ENCODE data around the gene C2CD2L. TPM values are rescaled to one million over a fixed set of nuclear protein-coding genes. Genes with fewer than 3 reads are reported as not detected.

The C2CD2L gene
- total and polyA plus RNA-seq, 2 of the 13 experiments (the other 11 are each of a cell fraction or from before 2014, with no cell fraction given) = 3.7 to 5.5 TPM

DNA sequence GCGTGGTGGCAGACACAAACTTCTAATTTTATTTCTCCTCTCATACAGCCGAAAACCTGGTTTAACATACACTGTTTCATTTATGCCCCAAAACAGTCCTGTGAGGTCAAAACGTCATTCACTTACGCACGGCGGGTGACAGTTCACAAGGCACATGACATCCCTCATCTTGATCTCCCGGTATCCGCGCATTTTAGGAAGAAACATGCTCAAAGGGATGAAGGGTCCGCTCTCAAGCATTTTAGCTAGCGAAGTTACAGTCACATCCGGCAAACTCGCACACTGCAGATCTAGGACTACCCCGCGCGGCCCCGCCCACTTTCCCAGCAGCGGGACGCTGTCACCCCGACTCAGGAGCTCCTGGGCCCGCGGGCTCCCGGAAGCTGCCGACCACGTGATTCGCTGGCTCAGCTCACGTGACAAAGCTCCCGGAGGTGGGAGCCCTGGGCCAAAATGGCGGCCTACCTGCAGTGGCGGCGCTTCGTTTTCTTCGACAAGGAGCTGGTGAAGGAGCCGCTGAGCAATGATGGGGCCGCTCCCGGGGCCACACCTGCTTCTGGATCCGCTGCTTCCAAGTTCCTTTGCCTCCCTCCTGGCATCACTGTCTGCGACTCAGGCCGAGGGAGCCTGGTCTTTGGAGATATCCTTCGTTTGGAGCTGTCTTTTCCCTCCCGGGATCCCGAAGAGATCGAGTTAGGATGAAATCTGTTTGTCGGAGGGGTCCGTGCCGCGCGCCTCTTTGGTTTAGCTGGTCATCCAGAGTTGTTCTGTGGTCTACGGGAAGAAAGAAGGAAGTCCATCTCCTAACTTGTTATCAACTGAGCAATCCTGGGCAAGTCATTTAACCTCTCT is 39.5 kb upstream of the C2CD2L start, which contains the start of gene VPS11 (continued):
- TF ChIP-seq SRSF4 (IDR thresholded peaks at IDR 0.05; ENCODE audit: low read depth, low read length, poor library complexity, severe bottlenecking) = no peak
- TF ChIP-seq, protein P1, sequence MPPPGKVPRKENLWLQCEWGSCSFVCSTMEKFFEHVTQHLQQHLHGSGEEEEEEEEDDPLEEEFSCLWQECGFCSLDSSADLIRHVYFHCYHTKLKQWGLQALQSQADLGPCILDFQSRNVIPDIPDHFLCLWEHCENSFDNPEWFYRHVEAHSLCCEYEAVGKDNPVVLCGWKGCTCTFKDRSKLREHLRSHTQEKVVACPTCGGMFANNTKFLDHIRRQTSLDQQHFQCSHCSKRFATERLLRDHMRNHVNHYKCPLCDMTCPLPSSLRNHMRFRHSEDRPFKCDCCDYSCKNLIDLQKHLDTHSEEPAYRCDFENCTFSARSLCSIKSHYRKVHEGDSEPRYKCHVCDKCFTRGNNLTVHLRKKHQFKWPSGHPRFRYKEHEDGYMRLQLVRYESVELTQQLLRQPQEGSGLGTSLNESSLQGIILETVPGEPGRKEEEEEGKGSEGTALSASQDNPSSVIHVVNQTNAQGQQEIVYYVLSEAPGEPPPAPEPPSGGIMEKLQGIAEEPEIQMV (CRISPR knock-in tag; IDR thresholded peaks at IDR 0.05; ENCODE audit: low read depth) = 0 out of 2 replicates have a peak, but pooled peaks have one; percentile 39
- peak; percentile 99 for TF ChIP-seq PHF20 (CRISPR knock-in tag; IDR thresholded peaks at IDR 0.05)
- TF ChIP-seq, protein P2, sequence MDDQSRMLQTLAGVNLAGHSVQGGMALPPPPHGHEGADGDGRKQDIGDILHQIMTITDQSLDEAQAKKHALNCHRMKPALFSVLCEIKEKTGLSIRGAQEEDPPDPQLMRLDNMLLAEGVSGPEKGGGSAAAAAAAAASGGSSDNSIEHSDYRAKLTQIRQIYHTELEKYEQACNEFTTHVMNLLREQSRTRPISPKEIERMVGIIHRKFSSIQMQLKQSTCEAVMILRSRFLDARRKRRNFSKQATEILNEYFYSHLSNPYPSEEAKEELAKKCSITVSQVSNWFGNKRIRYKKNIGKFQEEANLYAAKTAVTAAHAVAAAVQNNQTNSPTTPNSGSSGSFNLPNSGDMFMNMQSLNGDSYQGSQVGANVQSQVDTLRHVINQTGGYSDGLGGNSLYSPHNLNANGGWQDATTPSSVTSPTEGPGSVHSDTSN (CRISPR knock-in tag; IDR thresholded peaks at IDR 0.05; ENCODE audit: borderline replicate concordance) = no peak
- TF ChIP-seq ZNF605 (CRISPR knock-in tag; IDR thresholded peaks at IDR 0.05) = no peak
- no peak for TF ChIP-seq ZNF780A (CRISPR knock-in tag; IDR thresholded peaks at IDR 0.05)
- TF ChIP-seq ZBTB21 (CRISPR knock-in tag; IDR thresholded peaks at IDR 0.05) = no peak
- TF ChIP-seq ZNF343 (CRISPR knock-in tag; IDR thresholded peaks at IDR 0.05) = no peak
- TF ChIP-seq, protein P3, sequence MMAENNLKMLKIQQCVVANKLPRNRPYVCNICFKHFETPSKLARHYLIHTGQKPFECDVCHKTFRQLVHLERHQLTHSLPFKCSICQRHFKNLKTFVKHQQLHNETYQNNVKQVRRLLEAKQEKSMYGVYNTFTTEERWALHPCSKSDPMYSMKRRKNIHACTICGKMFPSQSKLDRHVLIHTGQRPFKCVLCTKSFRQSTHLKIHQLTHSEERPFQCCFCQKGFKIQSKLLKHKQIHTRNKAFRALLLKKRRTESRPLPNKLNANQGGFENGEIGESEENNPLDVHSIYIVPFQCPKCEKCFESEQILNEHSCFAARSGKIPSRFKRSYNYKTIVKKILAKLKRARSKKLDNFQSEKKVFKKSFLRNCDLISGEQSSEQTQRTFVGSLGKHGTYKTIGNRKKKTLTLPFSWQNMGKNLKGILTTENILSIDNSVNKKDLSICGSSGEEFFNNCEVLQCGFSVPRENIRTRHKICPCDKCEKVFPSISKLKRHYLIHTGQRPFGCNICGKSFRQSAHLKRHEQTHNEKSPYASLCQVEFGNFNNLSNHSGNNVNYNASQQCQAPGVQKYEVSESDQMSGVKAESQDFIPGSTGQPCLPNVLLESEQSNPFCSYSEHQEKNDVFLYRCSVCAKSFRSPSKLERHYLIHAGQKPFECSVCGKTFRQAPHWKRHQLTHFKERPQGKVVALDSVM (CRISPR knock-in tag; IDR thresholded peaks at IDR 0.05) = no peak
- TF ChIP-seq, protein P4, sequence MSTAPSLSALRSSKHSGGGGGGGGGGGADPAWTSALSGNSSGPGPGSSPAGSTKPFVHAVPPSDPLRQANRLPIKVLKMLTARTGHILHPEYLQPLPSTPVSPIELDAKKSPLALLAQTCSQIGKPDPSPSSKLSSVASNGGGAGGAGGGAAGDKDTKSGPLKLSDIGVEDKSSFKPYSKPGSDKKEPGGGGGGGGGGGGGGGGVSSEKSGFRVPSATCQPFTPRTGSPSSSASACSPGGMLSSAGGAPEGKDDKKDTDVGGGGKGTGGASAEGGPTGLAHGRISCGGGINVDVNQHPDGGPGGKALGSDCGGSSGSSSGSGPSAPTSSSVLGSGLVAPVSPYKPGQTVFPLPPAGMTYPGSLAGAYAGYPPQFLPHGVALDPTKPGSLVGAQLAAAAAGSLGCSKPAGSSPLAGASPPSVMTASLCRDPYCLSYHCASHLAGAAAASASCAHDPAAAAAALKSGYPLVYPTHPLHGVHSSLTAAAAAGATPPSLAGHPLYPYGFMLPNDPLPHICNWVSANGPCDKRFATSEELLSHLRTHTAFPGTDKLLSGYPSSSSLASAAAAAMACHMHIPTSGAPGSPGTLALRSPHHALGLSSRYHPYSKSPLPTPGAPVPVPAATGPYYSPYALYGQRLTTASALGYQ (CRISPR knock-in tag; IDR thresholded peaks at IDR 0.05) = no peak
- peak; percentile 70 to 82 for TF ChIP-seq POLR2A (IDR thresholded peaks at IDR 0.05; ENCODE audit: insufficient read depth in 1 of 2, low read depth in 2 of 2, low read length in 2 of 2)
- peak; percentile 37; the same call in 1 of the 2 replicates for TF ChIP-seq RELA (CRISPR knock-in tag; IDR thresholded peaks at IDR 0.05)
- no peak for TF ChIP-seq CENPX (CRISPR knock-in tag; IDR thresholded peaks at IDR 0.05)
- TF ChIP-seq ZNF552 (CRISPR knock-in tag; IDR thresholded peaks at IDR 0.05; ENCODE audit: borderline replicate concordance) = no peak
- TF ChIP-seq, protein P5, sequence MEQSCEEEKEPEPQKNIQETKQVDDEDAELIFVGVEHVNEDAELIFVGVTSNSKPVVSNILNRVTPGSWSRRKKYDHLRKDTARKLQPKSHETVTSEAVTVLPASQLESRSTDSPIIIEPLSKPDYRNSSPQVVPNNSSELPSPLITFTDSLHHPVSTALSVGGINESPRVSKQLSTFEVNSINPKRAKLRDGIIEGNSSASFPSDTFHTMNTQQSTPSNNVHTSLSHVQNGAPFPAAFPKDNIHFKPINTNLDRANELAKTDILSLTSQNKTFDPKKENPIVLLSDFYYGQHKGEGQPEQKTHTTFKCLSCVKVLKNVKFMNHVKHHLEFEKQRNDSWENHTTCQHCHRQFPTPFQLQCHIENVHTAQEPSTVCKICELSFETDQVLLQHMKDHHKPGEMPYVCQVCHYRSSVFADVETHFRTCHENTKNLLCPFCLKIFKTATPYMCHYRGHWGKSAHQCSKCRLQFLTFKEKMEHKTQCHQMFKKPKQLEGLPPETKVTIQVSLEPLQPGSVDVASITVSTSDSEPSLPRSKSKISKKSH (CRISPR knock-in tag; IDR thresholded peaks at IDR 0.05; ENCODE audit: borderline replicate concordance) = no peak
- no peak for TF ChIP-seq ATM (IDR thresholded peaks at IDR 0.05; ENCODE audit: borderline replicate concordance)
- TF ChIP-seq ZNF766 (CRISPR knock-in tag; IDR thresholded peaks at IDR 0.05; ENCODE audit: borderline replicate concordance) = no peak
- TF ChIP-seq POLR2AphosphoS5 (IDR thresholded peaks at IDR 0.05; ENCODE audit: low read depth, low read length) = peak; percentile 77
- TF ChIP-seq MEF2D (CRISPR knock-in tag; IDR thresholded peaks at IDR 0.05) = peak; percentile 57; the same call in 1 of the 2 replicates

All from HepG2 (cell line).